HepG2 (cell line): ENCODE data around the gene CCNH. TPM values are rescaled to one million over a fixed set of nuclear protein-coding genes. Genes with fewer than 3 reads are reported as not detected.

ENCODE experiments used
- ADNP ChIP-seq: sonication (generic); formaldehyde crosslinking; IDR thresholded peaks from 2 replicates; pipeline ENCODE4 v1.4.0; 2020; ENCODE audit warnings: missing genetic modification reagents
- AHR ChIP-seq: IDR thresholded peaks from 2 replicates; pipeline ENCODE4 v1.6.1; 2018; ENCODE audit warnings: missing genetic modification reagents, missing compliant biosample characterization
- CERS6 ChIP-seq: sonication (generic); formaldehyde crosslinking; IDR thresholded peaks from 2 replicates; pipeline ENCODE4 v1.5.0; 2020; ENCODE audit warnings: missing genetic modification reagents
- GATA4 ChIP-seq: sonication (generic); IDR thresholded peaks from 2 replicates; pipeline ENCODE4 v1.6.1; 2016; ENCODE audit warnings: antibody characterized with exemption, low read depth, borderline replicate concordance
- HMGXB3 ChIP-seq: sonication (generic); formaldehyde crosslinking; IDR thresholded peaks from 2 replicates; pipeline ENCODE4 v1.4.0; 2020; ENCODE audit warnings: missing genetic modification reagents, borderline replicate concordance
- HNRNPLL ChIP-seq: fragments of 200-400 bp; formaldehyde crosslinking; IDR thresholded peaks from 2 replicates; pipeline ENCODE4 v1.6.1; 2017; ENCODE audit warnings: mild to moderate bottlenecking, low read depth, low read length; ENCODE audit not compliant: poor library complexity, severe bottlenecking
- KDM6A ChIP-seq: IDR thresholded peaks from 2 replicates; pipeline ENCODE4 v1.6.1; 2016; ENCODE audit warnings: low read depth
- KLF12 ChIP-seq: sonication (generic); formaldehyde crosslinking; IDR thresholded peaks from 2 replicates; pipeline ENCODE4 v1.4.0; 2020; ENCODE audit warnings: missing genetic modification reagents, borderline replicate concordance
- MIXL1 ChIP-seq: IDR thresholded peaks from 2 replicates; pipeline ENCODE4 v1.6.1; 2016
- SAFB2 ChIP-seq: sonication (generic); formaldehyde crosslinking; IDR thresholded peaks from 2 replicates; pipeline ENCODE4 v1.5.1; 2020; ENCODE audit warnings: missing genetic modification reagents, low read depth, mild to moderate bottlenecking, borderline replicate concordance
- SOX5 ChIP-seq: IDR thresholded peaks from 2 replicates; pipeline ENCODE4 v1.6.1; 2016; ENCODE audit warnings: borderline replicate concordance
- TFE3 ChIP-seq: IDR thresholded peaks from 2 replicates; pipeline ENCODE4 v1.6.1; 2016
- THAP11 ChIP-seq: IDR thresholded peaks from 2 replicates; pipeline ENCODE4 v1.6.1; 2016; ENCODE audit warnings: missing biosample characterization, missing genetic modification reagents
- ZNF317 ChIP-seq: sonication (generic); formaldehyde crosslinking; IDR thresholded peaks from 2 replicates; pipeline ENCODE4 v1.5.0; 2020; ENCODE audit warnings: mild to moderate bottlenecking, missing genetic modification reagents
- polyA plus RNA-seq, 8 experiments: library from polyadenylated mRNA; depleted of rRNA in 3 of 8; stranded (reverse) in 7 of 8; unstranded in 1 of 8; fragments of >200 nt; fragmentation: Illumina TruSeq in 4 of 8; extraction: Trizol in 4 of 8; gene quantifications; 2 replicates each; pipeline versions ENCODE4 v1.2.1 to v1.2.3, GENCODE V29; 2011 to 2016; ENCODE audit warnings: low read depth in 4 of 8, missing spikeins in 1 of 8, mixed read lengths in 1 of 8; ENCODE audit not compliant: insufficient read depth in 1 of 8
- total RNA-seq, 5 experiments: library from RNA; depleted of rRNA; stranded (reverse); fragments of >200 nt; fragmentation: Illumina TruSeq; extraction: Trizol; gene quantifications; 2 replicates each; pipeline ENCODE4 v1.2.3, GENCODE V29; 2016; ENCODE audit warnings: low read depth in 1 of 5
- TF ChIP-seq, protein P1 (sequence below): sonication (generic); formaldehyde crosslinking; IDR thresholded peaks from 2 replicates; pipeline ENCODE4 v1.5.0; 2020; ENCODE audit warnings: mild to moderate bottlenecking, missing genetic modification reagents
- TF ChIP-seq, protein P2 (sequence below): sonication (generic); formaldehyde crosslinking; IDR thresholded peaks from 2 replicates; pipeline ENCODE4 v1.5.1; 2020; ENCODE audit warnings: mild to moderate bottlenecking, missing genetic modification reagents, moderate library complexity
- TF ChIP-seq, protein P3 (sequence below): sonication (generic); formaldehyde crosslinking; IDR thresholded peaks from 2 replicates; pipeline ENCODE4 v1.9.0; 2021; ENCODE audit warnings: missing genetic modification reagents, borderline replicate concordance

The CCNH gene
- total and polyA plus RNA-seq, 2 of the 13 experiments (the other 11 are each of a cell fraction or from before 2014, with no cell fraction given) = 42.5 to 94.3 TPM

DNA sequence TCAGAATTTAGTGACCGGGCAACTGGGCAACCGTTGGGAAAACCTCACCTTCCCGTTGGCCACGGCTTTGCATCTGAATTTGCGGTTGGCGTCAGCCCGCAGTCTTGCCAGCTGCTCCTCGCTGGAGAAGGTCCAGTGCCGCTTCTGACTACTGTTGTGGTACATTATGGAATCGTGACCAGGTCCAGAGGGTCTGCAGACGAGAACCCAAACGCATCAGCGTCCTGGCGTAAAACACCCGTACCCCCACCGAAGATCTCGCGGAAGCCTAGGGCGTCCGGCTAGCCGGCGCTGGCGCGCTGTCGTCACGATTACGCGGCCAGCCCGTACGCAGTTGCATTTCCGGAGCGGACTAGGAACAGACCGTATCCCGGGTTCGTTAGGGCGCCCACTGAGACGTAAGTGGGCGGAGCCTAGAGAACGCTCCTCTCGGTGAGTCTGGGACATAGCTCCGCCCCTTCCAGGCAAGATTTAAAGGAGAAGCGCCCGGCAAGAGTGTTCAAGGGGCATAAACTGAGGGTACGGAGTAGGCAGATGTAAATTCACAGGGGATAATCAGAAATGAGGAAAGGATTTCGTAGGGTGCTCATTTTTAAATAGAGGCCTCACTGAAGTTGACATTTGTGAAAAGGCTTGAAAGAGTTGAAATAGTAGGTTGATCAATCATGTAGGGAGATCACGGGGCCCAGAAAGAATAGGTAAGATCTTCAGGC is at the start of gene CCNH (continued):
- TF ChIP-seq HMGXB3 (CRISPR knock-in tag) (peak; percentile 73; the same call in 1 of the 2 replicates), ADNP (no peak), CERS6 (CRISPR knock-in tag) (no peak), GATA4 (no peak), SOX5 (CRISPR knock-in tag) (no peak), AHR (CRISPR knock-in tag) (no peak), KDM6A (CRISPR knock-in tag) (no peak), THAP11 (peak; percentile 90), ZNF317 (CRISPR knock-in tag) (no peak), KLF12 (CRISPR knock-in tag) (peak; percentile 86; the same call in 1 of the 2 replicates), TFE3 (no peak), SAFB2 (no peak), HNRNPLL (peak; percentile 97), MIXL1 (CRISPR knock-in tag) (peak; percentile 69; the same call in 1 of the 2 replicates)
- TF ChIP-seq, protein P1, sequence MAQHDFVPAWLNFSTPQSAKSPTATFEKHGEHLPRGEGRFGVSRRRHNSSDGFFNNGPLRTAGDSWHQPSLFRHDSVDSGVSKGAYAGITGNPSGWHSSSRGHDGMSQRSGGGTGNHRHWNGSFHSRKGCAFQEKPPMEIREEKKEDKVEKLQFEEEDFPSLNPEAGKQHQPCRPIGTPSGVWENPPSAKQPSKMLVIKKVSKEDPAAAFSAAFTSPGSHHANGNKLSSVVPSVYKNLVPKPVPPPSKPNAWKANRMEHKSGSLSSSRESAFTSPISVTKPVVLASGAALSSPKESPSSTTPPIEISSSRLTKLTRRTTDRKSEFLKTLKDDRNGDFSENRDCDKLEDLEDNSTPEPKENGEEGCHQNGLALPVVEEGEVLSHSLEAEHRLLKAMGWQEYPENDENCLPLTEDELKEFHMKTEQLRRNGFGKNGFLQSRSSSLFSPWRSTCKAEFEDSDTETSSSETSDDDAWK (CRISPR knock-in tag) = no peak
- TF ChIP-seq, protein P2, sequence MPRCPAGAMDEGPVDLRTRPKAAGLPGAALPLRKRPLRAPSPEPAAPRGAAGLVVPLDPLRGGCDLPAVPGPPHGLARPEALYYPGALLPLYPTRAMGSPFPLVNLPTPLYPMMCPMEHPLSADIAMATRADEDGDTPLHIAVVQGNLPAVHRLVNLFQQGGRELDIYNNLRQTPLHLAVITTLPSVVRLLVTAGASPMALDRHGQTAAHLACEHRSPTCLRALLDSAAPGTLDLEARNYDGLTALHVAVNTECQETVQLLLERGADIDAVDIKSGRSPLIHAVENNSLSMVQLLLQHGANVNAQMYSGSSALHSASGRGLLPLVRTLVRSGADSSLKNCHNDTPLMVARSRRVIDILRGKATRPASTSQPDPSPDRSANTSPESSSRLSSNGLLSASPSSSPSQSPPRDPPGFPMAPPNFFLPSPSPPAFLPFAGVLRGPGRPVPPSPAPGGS (CRISPR knock-in tag) = no peak; the same call in 1 of the 2 replicates
- TF ChIP-seq, protein P3, sequence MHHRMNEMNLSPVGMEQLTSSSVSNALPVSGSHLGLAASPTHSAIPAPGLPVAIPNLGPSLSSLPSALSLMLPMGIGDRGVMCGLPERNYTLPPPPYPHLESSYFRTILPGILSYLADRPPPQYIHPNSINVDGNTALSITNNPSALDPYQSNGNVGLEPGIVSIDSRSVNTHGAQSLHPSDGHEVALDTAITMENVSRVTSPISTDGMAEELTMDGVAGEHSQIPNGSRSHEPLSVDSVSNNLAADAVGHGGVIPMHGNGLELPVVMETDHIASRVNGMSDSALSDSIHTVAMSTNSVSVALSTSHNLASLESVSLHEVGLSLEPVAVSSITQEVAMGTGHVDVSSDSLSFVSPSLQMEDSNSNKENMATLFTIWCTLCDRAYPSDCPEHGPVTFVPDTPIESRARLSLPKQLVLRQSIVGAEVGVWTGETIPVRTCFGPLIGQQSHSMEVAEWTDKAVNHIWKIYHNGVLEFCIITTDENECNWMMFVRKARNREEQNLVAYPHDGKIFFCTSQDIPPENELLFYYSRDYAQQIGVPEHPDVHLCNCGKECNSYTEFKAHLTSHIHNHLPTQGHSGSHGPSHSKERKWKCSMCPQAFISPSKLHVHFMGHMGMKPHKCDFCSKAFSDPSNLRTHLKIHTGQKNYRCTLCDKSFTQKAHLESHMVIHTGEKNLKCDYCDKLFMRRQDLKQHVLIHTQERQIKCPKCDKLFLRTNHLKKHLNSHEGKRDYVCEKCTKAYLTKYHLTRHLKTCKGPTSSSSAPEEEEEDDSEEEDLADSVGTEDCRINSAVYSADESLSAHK (CRISPR knock-in tag) = no peak
